Stomach (tissue), 9 donors: ENCODE measurements around the gene ERC2. TPM values are rescaled to one million over a fixed set of nuclear protein-coding genes. Genes with fewer than 3 reads are reported as not detected.

Experiments used
- DNase-seq, 2 donors: peaks; one replicate each; pipeline versions ENCODE4 v3.0.0 to v3.0.0-alpha.2; 2013 to 2019
- H3K27ac ChIP-seq, 5 donors: fragments of 200-600 bp in 4 of 5; sonication (generic) in 4 of 5; one replicate each; pipeline ENCODE4 v1.5.1; 2013 to 2019; ENCODE audit warnings: mild to moderate bottlenecking in 1 of 5, moderate library complexity in 1 of 5
- H3K27me3 ChIP-seq, 3 donors: fragments of 200-600 bp; sonication (generic); one replicate each; pipeline ENCODE4 v1.5.1; 2017 to 2019; ENCODE audit warnings: mixed run types in 1 of 3
- H3K36me3 ChIP-seq, 4 donors: fragments of 200-600 bp; sonication (generic); 1 replicate in 3 of 4; 2 replicates in 1 of 4; pipeline ENCODE4 v1.5.1; 2016 to 2019
- H3K4me1 ChIP-seq, 4 donors: fragments of 200-600 bp; sonication (generic); one replicate each; pipeline ENCODE4 v1.5.1; 2016 to 2019
- H3K4me3 ChIP-seq, 4 donors: fragments of 200-600 bp; sonication (generic) in 3 of 4; one replicate each; pipeline ENCODE4 v1.5.1; 2016 to 2019; ENCODE audit warnings: mild to moderate bottlenecking in 1 of 4
- H3K9me3 ChIP-seq, 4 donors: fragments of 200-600 bp; sonication (generic); one replicate each; pipeline ENCODE4 v1.5.1; 2016 to 2019
- CTCF ChIP-seq, 7 experiments: fragments of 450-650 bp in 4 of 7; fragments of 200-600 bp in 3 of 7; sonication (generic) in 3 of 7; IDR thresholded peaks; one replicate each; pipeline ENCODE4 v1.5.1; 2016 to 2019; ENCODE audit warnings: antibody characterized with exemption in 7 of 7, control low read depth in 2 of 7, mild to moderate bottlenecking in 1 of 7
- EP300 ChIP-seq: sonication (generic); formaldehyde crosslinking; IDR thresholded peaks from one replicate; pipeline ENCODE4 v1.6.1; 2017; ENCODE audit warnings: antibody characterized with exemption
- POLR2A ChIP-seq, 4 donors: fragments of 450-650 bp; IDR thresholded peaks; one replicate each; pipeline ENCODE4 v1.6.1; 2016; ENCODE audit warnings: antibody characterized with exemption in 4 of 4, control low read depth in 2 of 4, mild to moderate bottlenecking in 1 of 4, moderate library complexity in 1 of 4
- POLR2AphosphoS5 ChIP-seq, 3 donors: sonication (generic); formaldehyde crosslinking; IDR thresholded peaks; one replicate each; pipeline ENCODE4 v1.6.1; 2016; ENCODE audit warnings: antibody characterized with exemption in 3 of 3
- WGBS, 5 donors: extraction: QIAGEN DNeasy Blood & Tissue Kit in 3 of 5; methylation state at CpG; one replicate each; pipeline versions ENCODE4 v1.1.5 to v1.1.7; 2013 to 2018; 5-methylcytosine and 5-hydroxymethylcytosine counted together
- intact Hi-C: fragments of 100-400 bp; cut with DNase I; formaldehyde crosslinking; loops from one replicate; pipeline ENCODE4 v1.15.1; 2023; ENCODE audit warnings: low total_unique reads
- polyA plus RNA-seq, 3 donors: library from polyadenylated mRNA; stranded (reverse); fragments of 200-250 nt; gene quantifications; one replicate each; pipeline ENCODE4 v1.2.3, GENCODE V29; 2013
- total RNA-seq, 5 donors: library from RNA; depleted of rRNA; stranded (reverse); fragments of >200 nt; gene quantifications; one replicate each; pipeline versions ENCODE4 v1.1.0 to v1.2.3, GENCODE V29; 2014 to 2016
- donor health status: healthy with polysubstance abuse.
- donor health status: Bipolar disorder and iron deficiency.
- donor health status: healthy.

ERC2 gene
- total and polyA plus RNA-seq, 8 donors = 0.43 to 3.1 (median 1.3) TPM; not detected in 2

DNA sequence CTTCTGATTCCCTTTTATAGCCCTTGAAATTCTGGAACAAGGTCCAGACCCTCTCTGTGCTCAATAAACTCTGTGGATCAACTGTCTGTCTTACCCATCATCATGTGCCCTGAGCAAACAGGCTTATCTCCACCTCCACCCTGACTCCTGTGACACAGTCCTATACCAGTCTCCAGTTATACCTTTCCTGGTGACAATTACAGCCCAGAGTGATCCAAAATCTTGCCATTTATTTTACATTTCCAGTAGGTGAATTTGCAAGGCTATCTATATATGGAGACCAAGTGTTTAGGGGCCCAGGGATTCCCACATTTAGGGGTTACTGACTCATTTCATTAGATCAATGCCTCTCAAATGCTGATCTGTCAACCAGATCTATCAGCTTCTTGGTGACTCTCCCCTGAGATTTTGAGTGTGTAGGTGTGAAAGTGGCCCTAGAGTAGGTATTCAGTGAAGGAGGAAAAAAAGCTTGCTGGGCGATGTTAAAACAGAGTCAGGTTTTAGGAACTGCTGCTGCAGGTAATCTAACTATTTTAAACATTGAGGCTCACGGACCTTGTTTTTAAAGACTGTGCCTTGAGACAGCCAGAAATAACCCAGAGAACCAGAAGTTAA, 751.5 kb downstream of the ERC2 start:
- no peak for DNase-seq
- no peak for TF ChIP-seq CTCF (IDR thresholded peaks at IDR 0.05)
- no peak for TF ChIP-seq POLR2AphosphoS5 (IDR thresholded peaks at IDR 0.05)
- TF ChIP-seq EP300 = no peak
- TF ChIP-seq POLR2A (IDR thresholded peaks at IDR 0.05) = no peak
- Histone ChIP-seq H3K27ac (no peak overlapping the region), H3K9me3 (no peaks in the 10 kb centered on the region), H3K27me3 (peaks cover 0 to 13% (median 0%) of the 10 kb centered on the region in 3 donors), H3K4me1 (no peaks in the 10 kb centered on the region), H3K36me3 (no peaks in the 10 kb centered on the region), H3K4me3 (no peak overlapping the region)
- WGBS, 5 donors = 89 to 97% (median 96%) methylated on average over 2 of the region's 2 CpGs
- intact Hi-C loops = no loop called here

- Histone ChIP-seq H3K36me3 (no peaks in the 10 kb centered on the region), H3K27me3 (peaks cover 0 to 8% (median 0%) of the 10 kb centered on the region in 3 donors), H3K27ac (no peak overlapping the region), H3K9me3 (no peaks in the 10 kb centered on the region), H3K4me3 (no peak overlapping the region), H3K4me1 (no peaks in the 10 kb centered on the region)
- intact Hi-C loops = no loop called here
- no peak for TF ChIP-seq CTCF (IDR thresholded peaks at IDR 0.05)
- TF ChIP-seq EP300 = no peak
- TF ChIP-seq POLR2AphosphoS5 (IDR thresholded peaks at IDR 0.05) = no peak
- no peak for TF ChIP-seq POLR2A (IDR thresholded peaks at IDR 0.05)
- no peak for DNase-seq
Observed at GRCh38 chr3:55716044-55716443, 752.2 kb downstream of the ERC2 start.

DNA sequence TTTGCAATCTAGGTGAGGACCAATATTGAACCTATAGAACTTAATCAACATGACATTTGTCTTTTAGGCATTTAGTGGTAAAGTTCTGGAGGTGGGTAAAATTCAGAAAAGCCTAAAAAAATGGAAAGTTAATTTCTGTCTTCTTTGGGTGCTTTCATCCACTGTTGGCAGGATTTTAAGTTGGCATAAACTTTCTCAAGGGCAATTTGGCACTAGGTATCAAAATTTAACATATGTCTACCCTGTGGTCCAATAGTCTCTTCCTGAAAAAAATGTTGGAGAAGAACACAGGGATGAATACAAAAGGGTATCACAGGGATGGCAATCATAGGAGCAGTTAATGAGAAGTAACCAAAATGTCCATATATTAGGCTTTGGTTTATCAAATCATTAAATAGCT, 754.2 kb downstream of the ERC2 start:
- H3K27me3 ChIP-seq = no peaks in the 10 kb centered on the region
- intact Hi-C loops = no loop called here
- TF ChIP-seq CTCF (IDR thresholded peaks at IDR 0.05) (no peak), POLR2A (IDR thresholded peaks at IDR 0.05) (no peak), POLR2AphosphoS5 (IDR thresholded peaks at IDR 0.05) (no peak), EP300 (no peak)

GRCh38 chr3:55711646-55712045, 756.6 kb downstream of the ERC2 start:
- H3K36me3 ChIP-seq = no peaks in the 10 kb centered on the region
- no peak overlapping the region for H3K27ac ChIP-seq
- intact Hi-C loops = no loop called here
- 84 to 90% (median 86%) methylated on average over 1 of the region's 1 CpG for WGBS, 5 donors
- DNase-seq = no peak
- TF ChIP-seq POLR2A (IDR thresholded peaks at IDR 0.05) = no peak
- no peaks in the 10 kb centered on the region for H3K27me3 ChIP-seq
- no peaks in the 10 kb centered on the region for H3K9me3 ChIP-seq
- no peaks in the 10 kb centered on the region for H3K4me1 ChIP-seq
- H3K4me3 ChIP-seq = no peak overlapping the region

More for the DNA sequence above, 754.2 kb downstream of the ERC2 start:
- Histone ChIP-seq H3K4me3 (no peak overlapping the region), H3K4me1 (no peaks in the 10 kb centered on the region), H3K27ac (no peak overlapping the region), H3K9me3 (no peaks in the 10 kb centered on the region), H3K36me3 (no peaks in the 10 kb centered on the region)
- DNase-seq = no peak

DNA sequence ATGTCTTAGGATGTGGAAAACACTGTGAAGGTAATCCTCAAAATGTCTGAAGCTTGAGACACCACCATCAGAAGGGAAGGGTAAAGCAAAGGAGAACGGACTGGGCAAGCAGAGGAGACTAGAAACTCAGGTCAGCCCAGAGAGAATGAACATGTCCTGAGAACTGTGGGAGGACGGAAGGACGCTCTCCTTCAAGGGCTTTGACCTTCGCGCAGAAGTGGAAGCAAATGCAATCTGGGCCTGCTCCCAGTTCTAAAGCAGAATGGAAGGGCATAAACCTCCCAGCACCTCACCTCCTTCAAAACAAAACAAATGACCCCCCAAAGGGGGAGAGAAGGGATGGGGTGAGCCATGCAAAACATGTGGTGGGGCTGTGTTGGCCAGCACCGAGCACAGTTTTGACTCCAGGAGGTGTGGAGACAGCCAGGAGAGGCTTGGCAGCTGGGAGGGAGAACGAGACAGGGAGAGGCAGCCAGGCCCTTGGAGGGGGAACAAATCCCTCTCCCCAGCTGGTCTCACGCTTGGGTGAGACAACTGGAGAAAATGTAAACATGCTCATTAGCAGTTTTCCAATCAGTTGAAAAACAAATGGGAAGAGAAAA, 758.8 kb downstream of the ERC2 start:
- intact Hi-C loops = no loop called here
- H3K9me3 ChIP-seq = no peaks in the 10 kb centered on the region
- no peak overlapping the region for H3K4me3 ChIP-seq
- TF ChIP-seq POLR2A (IDR thresholded peaks at IDR 0.05) = no peak
- TF ChIP-seq POLR2AphosphoS5 (IDR thresholded peaks at IDR 0.05) = no peak
- TF ChIP-seq EP300 = no peak
- TF ChIP-seq CTCF (IDR thresholded peaks at IDR 0.05) = no peak
- DNase-seq = no peak
- no peaks in the 10 kb centered on the region for H3K36me3 ChIP-seq
- WGBS, 5 donors = 73 to 89% (median 79%) methylated on average over 8 of the region's 8 CpGs
- no peak overlapping the region for H3K27ac ChIP-seq
- no peaks in the 10 kb centered on the region for H3K4me1 ChIP-seq
- no peaks in the 10 kb centered on the region for H3K27me3 ChIP-seq
